Measurements from ENCODE around the gene GNL1. TPM values are rescaled to one million over a fixed set of nuclear protein-coding genes. Genes with fewer than 3 reads are reported as not detected.
"Not testable (repeated sequence)": the region's sequence is repeated elsewhere in the genome, so short reads cannot be mapped to it uniquely, and the experiment has no call there.

Gene GNL1
- total and polyA plus RNA-seq, 2 donors (not counting 1 experiment from before 2014, with no cell fraction given) = 36.0 to 107 TPM

- POLR2A ChIA-PET = interaction anchor here (0.8 to 3.3 kb wide), 8 partner anchors 9 to 50 kb away, joined by 3 to 18 read pairs (median 6); no protein-coding TSS in a partner anchor
- H3K9me3 ChIP-seq (ENCODE audit: control extremely low read depth in 1 of 3, control insufficient read depth in 2 of 3, insufficient read depth in 1 of 3, low read length in 2 of 3) = no peaks in the 10 kb centered on the region
- intact Hi-C loops (cut with micrococcal nuclease) = loop anchor here (1.0 kb wide), 1 partner anchor 8 kb away; no protein-coding TSS in a partner anchor
- peak overlapping the region in 3 of 5 experiments; percentile 22 to 55 (median 27) for H3K4me3 ChIP-seq (ENCODE audit: control extremely low read depth in 1 of 5, extremely low read depth in 1 of 5, insufficient read depth in 1 of 5, low read depth in 2 of 5, low read length in 4 of 5)
- Mint-ChIP-seq H3K9me3 (ENCODE audit: insufficient read depth) (no peaks in the 10 kb centered on the region), H3K27ac (peak overlapping the region; percentile 58), H3K4me3 (peak overlapping the region; percentile 77), H3K27me3 (no peaks in the 10 kb centered on the region), H3K4me1 (peaks cover 46% of the 10 kb centered on the region)
- no peaks in the 10 kb centered on the region for H3K36me3 ChIP-seq (replicated peaks in 1 of 2; ENCODE audit: control extremely low read depth in 1 of 2, control insufficient read depth in 1 of 2, extremely low read depth in 1 of 2, insufficient read depth in 2 of 2, low read length in 1 of 2)
- no peaks in the 10 kb centered on the region for H3K27me3 ChIP-seq (replicated peaks in 1 of 4; ENCODE audit: control extremely low read depth in 1 of 4, control insufficient read depth in 3 of 4, insufficient read depth in 4 of 4, low read length in 3 of 4)
- TF ChIP-seq, protein P1, sequence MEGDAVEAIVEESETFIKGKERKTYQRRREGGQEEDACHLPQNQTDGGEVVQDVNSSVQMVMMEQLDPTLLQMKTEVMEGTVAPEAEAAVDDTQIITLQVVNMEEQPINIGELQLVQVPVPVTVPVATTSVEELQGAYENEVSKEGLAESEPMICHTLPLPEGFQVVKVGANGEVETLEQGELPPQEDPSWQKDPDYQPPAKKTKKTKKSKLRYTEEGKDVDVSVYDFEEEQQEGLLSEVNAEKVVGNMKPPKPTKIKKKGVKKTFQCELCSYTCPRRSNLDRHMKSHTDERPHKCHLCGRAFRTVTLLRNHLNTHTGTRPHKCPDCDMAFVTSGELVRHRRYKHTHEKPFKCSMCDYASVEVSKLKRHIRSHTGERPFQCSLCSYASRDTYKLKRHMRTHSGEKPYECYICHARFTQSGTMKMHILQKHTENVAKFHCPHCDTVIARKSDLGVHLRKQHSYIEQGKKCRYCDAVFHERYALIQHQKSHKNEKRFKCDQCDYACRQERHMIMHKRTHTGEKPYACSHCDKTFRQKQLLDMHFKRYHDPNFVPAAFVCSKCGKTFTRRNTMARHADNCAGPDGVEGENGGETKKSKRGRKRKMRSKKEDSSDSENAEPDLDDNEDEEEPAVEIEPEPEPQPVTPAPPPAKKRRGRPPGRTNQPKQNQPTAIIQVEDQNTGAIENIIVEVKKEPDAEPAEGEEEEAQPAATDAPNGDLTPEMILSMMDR (IDR thresholded peaks at IDR 0.05) = no peak
- no peak for TF ChIP-seq EZH2 (IDR thresholded peaks at IDR 0.05; ENCODE audit: borderline replicate concordance, insufficient read depth, low read depth, low read length, poor library complexity, severe bottlenecking)
- DNase-seq (peak; percentile 49), ATAC-seq (ENCODE audit: low read depth) (peak; percentile 52)
- CTCF ChIA-PET = interaction anchor here (0.9 to 8.3 kb wide), 11 partner anchors 8 to 227 kb away, joined by 3 to 86 read pairs (median 7); no protein-coding TSS in a partner anchor
- H4K20me1 ChIP-seq (ENCODE audit: control insufficient read depth, insufficient read depth, low read length, poor library complexity, severe bottlenecking) = no peaks in the 10 kb centered on the region
- peak overlapping the region; percentile 60 for H2AFZ ChIP-seq (ENCODE audit: insufficient read depth, low read depth, low read length, poor library complexity, severe bottlenecking)
- peak overlapping the region in 1 of 2 donors; percentile 48 for H3K27ac ChIP-seq (ENCODE audit: low read length in 2 of 2)
- peak overlapping the region; percentile 69 for H3K4me2 ChIP-seq (replicated peaks; ENCODE audit: low read depth, low read length, poor library complexity, severe bottlenecking)
- H3K9ac ChIP-seq (ENCODE audit: low read length) = peak overlapping the region; percentile 38
- H3K79me2 ChIP-seq (ENCODE audit: control insufficient read depth, insufficient read depth, low read length) = peaks cover 42% of the 10 kb centered on the region
- peaks cover 25 to 38% of the 10 kb centered on the region in 2 donors for H3K4me1 ChIP-seq (ENCODE audit: control insufficient read depth in 2 of 2, insufficient read depth in 2 of 2, low read length in 2 of 2)
- WGBS (ENCODE audit: insufficient coverage) = 39% methylated on average over 9 of the region's 10 CpGs
These were observed 55.6 kb downstream of the GNL1 start for GRCh38 chr6:30500421-30501355.

GRCh38 chr6:30498705-30499104, 57.6 kb downstream of the GNL1 start:
- ATAC-seq (ENCODE audit: low read depth); H3K4me3 Mint-ChIP-seq; intact Hi-C loops (cut with micrococcal nuclease); H3K4me3 ChIP-seq (ENCODE audit: control extremely low read depth in 1 of 5, extremely low read depth in 1 of 5, insufficient read depth in 1 of 5, low read depth in 2 of 5, low read length in 4 of 5); H3K27ac Mint-ChIP-seq; H2AFZ ChIP-seq (ENCODE audit: insufficient read depth, low read depth, low read length, poor library complexity, severe bottlenecking); H3K27me3 Mint-ChIP-seq; H3K4me2 ChIP-seq (replicated peaks; ENCODE audit: low read depth, low read length, poor library complexity, severe bottlenecking); H3K27me3 ChIP-seq (replicated peaks in 1 of 4; ENCODE audit: control extremely low read depth in 1 of 4, control insufficient read depth in 3 of 4, insufficient read depth in 4 of 4, low read length in 3 of 4); H3K9me3 Mint-ChIP-seq (ENCODE audit: insufficient read depth); H4K20me1 ChIP-seq (ENCODE audit: control insufficient read depth, insufficient read depth, low read length, poor library complexity, severe bottlenecking); H3K9me3 ChIP-seq (ENCODE audit: control extremely low read depth in 1 of 3, control insufficient read depth in 2 of 3, insufficient read depth in 1 of 3, low read length in 2 of 3); H3K36me3 ChIP-seq (replicated peaks in 1 of 2; ENCODE audit: control extremely low read depth in 1 of 2, control insufficient read depth in 1 of 2, extremely low read depth in 1 of 2, insufficient read depth in 2 of 2, low read length in 1 of 2); H3K9ac ChIP-seq (ENCODE audit: low read length); H3K27ac ChIP-seq (ENCODE audit: low read length in 2 of 2); DNase-seq: not testable (repeated sequence)
- WGBS (ENCODE audit: insufficient coverage) = 92% methylated on average over 19 of the region's 37 CpGs
- H3K4me1 ChIP-seq (ENCODE audit: control insufficient read depth in 2 of 2, insufficient read depth in 2 of 2, low read length in 2 of 2) = peaks cover 44 to 57% of the 10 kb centered on the region in 2 donors
- H3K79me2 ChIP-seq (ENCODE audit: control insufficient read depth, insufficient read depth, low read length) = peaks cover 48% of the 10 kb centered on the region
- CTCF ChIA-PET = interaction anchor here (7.6 to 8.3 kb wide), 2 partner anchors 33 to 43 kb away, joined by 57 to 86 read pairs; no protein-coding TSS in a partner anchor
- POLR2A ChIA-PET = interaction anchor here (1.2 kb wide), 1 partner anchor 11 kb away, joined by 3 read pairs; no protein-coding TSS in a partner anchor
- peaks cover 65% of the 10 kb centered on the region for H3K4me1 Mint-ChIP-seq

Data from B cell (primary cell).